NCI-H748 treated with DMSO at 0.1 percent for 48 hours (cell line): ENCODE data around the gene DNMT3A.

ENCODE experiments used
- DNase-seq: peaks from one replicate; lab custom pipeline; 2025; lab: John Stamatoyannopoulos, UW

Gene DNMT3A

GRCh38 chr2:25343187-25343825, 1.6 kb upstream of the DNMT3A start:
- DNase-seq, result no peak

GRCh38 chr2:25342372-25343186, 854 bp upstream of the DNMT3A start:
- DNase-seq, result peak; percentile 48

GRCh38 chr2:25341011-25341727, 556 bp downstream of the DNMT3A start:
- no peak for DNase-seq

- no peak for DNase-seq
Measured at GRCh38 chr2:25340181-25340921, 1.4 kb downstream of the DNMT3A start.

GRCh38 chr2:25339791-25340180, 1.9 kb downstream of the DNMT3A start:
- DNase-seq, result peak; percentile 44

GRCh38 chr2:25339211-25339674, 2.5 kb downstream of the DNMT3A start:
- DNase-seq, result no peak

- no peak for DNase-seq
Measured at GRCh38 chr2:25338401-25338800, 3.3 kb downstream of the DNMT3A start.

- no peak for DNase-seq
Measured at GRCh38 chr2:25337891-25338290, 3.8 kb downstream of the DNMT3A start.

- no peak for DNase-seq
Measured at GRCh38 chr2:25337276-25337675, 4.4 kb downstream of the DNMT3A start.

- no peak for DNase-seq
Measured at GRCh38 chr2:25336383-25336841, 5.3 kb downstream of the DNMT3A start.

- DNase-seq, result no peak
Measured at GRCh38 chr2:25335971-25336370, 5.8 kb downstream of the DNMT3A start.

- no peak for DNase-seq
Measured at GRCh38 chr2:25335204-25335603, 6.5 kb downstream of the DNMT3A start.

- no peak for DNase-seq
Measured at GRCh38 chr2:25334482-25334881, 7.2 kb downstream of the DNMT3A start.

GRCh38 chr2:25333981-25334380, 7.7 kb downstream of the DNMT3A start:
- no peak for DNase-seq

GRCh38 chr2:25332571-25332970, 9.2 kb downstream of the DNMT3A start:
- no peak for DNase-seq

- no peak for DNase-seq
Measured at GRCh38 chr2:25331686-25332365, 9.9 kb downstream of the DNMT3A start.

- no peak for DNase-seq
Measured at GRCh38 chr2:25330937-25331336, 10.8 kb downstream of the DNMT3A start.

GRCh38 chr2:25330273-25330672, 11.5 kb downstream of the DNMT3A start:
- no peak for DNase-seq

- no peak for DNase-seq
Measured at GRCh38 chr2:25328152-25329085, 13.3 kb downstream of the DNMT3A start.

GRCh38 chr2:25326326-25327013, 15.3 kb downstream of the DNMT3A start:
- no peak for DNase-seq
